PC-9 (cell line): ENCODE data around the gene KCNQ1OT1. TPM values are rescaled to one million over a fixed set of nuclear protein-coding genes. Genes with fewer than 3 reads are reported as not detected.

Source experiments
- BruUV-seq: library from RNA; stranded (reverse); fragments of 400-500 nt; replicated peaks from 2 replicates; lab custom pipeline; 2021; lab: Mats Ljungman, UMichigan
- CTCF ChIA-PET: fragments of 300-600 bp; sonication (Branson Sonifier 250); formaldehyde crosslinking; loops from one replicate; lab custom pipeline; 2022; ENCODE audit warnings: antibody characterized with exemption; lab: Charles Lee
- POLR2A ChIA-PET: fragments of 300-600 bp; sonication (Branson Sonifier 250); formaldehyde crosslinking; loops from one replicate; lab custom pipeline; 2022; ENCODE audit warnings: antibody characterized with exemption; ENCODE audit not compliant: unreplicated experiment; lab: Charles Lee
- DNase-seq, 2 experiments: peaks; one replicate each; pipeline versions ENCODE4 v3.0.0 to v3.0.0-alpha.2; 2015 to 2022; ENCODE audit warnings: mixed read lengths in 1 of 2
- H2AFZ ChIP-seq: fragments of 200-600 bp; sonication (generic); 2 replicates; pipeline ENCODE4 v1.8.1; 2017; ENCODE audit warnings: antibody characterized with exemption
- H3F3A ChIP-seq: fragments of 200-600 bp; sonication (generic); 2 replicates; pipeline ENCODE4 v1.8.1; 2017; ENCODE audit warnings: antibody characterized with exemption, mild to moderate bottlenecking, low read depth; ENCODE audit not compliant: insufficient read depth
- H3K27ac ChIP-seq: fragments of 200-600 bp; sonication (generic); 2 replicates; pipeline ENCODE4 v1.6.1; 2016; ENCODE audit warnings: mixed run types
- H3K27me3 ChIP-seq: fragments of 200-600 bp; sonication (generic); 2 replicates; pipeline ENCODE4 v1.6.1; 2016; ENCODE audit warnings: low read depth, mixed run types; ENCODE audit not compliant: insufficient read depth
- H3K36me3 ChIP-seq: fragments of 200-600 bp; sonication (generic); 2 replicates; pipeline ENCODE4 v1.6.1; 2016; ENCODE audit warnings: low read depth, mixed run types
- H3K4me1 ChIP-seq: fragments of 200-600 bp; sonication (generic); replicated peaks from 2 replicates; pipeline ENCODE4 v1.6.1; 2016; ENCODE audit warnings: mixed run types; ENCODE audit not compliant: insufficient read depth
- H3K4me2 ChIP-seq: fragments of 200-600 bp; sonication (generic); 2 replicates; pipeline ENCODE4 v1.6.1; 2017; ENCODE audit warnings: mixed run types
- H3K4me3 ChIP-seq: fragments of 200-600 bp; sonication (generic); 2 replicates; pipeline ENCODE4 v1.6.1; 2016; ENCODE audit warnings: mixed run types
- H3K79me2 ChIP-seq: fragments of 200-600 bp; sonication (generic); 2 replicates; pipeline ENCODE4 v1.6.1; 2017; ENCODE audit warnings: low read depth, mixed run types
- H3K9me2 ChIP-seq: fragments of 200-600 bp; sonication (generic); 2 replicates; pipeline ENCODE4 v1.8.1; 2017; ENCODE audit warnings: mild to moderate bottlenecking; ENCODE audit not compliant: insufficient read depth
- H3K9me3 ChIP-seq: fragments of 200-600 bp; sonication (generic); 2 replicates; pipeline ENCODE4 v1.8.1; 2016; ENCODE audit warnings: low read depth; ENCODE audit not compliant: insufficient read depth
- H4K20me1 ChIP-seq: fragments of 200-600 bp; sonication (generic); 2 replicates; pipeline ENCODE4 v1.8.1; 2017; ENCODE audit not compliant: insufficient read depth
- EZH2 ChIP-seq: fragments of 200-600 bp; sonication (generic); IDR thresholded peaks from 2 replicates; pipeline ENCODE4 v1.8.0; 2017; ENCODE audit warnings: antibody characterized with exemption, low read depth
- intact Hi-C: fragments of 100-400 bp; cut with micrococcal nuclease; formaldehyde crosslinking; loops from one replicate; pipeline ENCODE4 v1.10.0; 2022; ENCODE audit not compliant: unreplicated experiment
- total RNA-seq: library from RNA; stranded (reverse); gene quantifications from 2 replicates; pipeline ENCODE4 v1.2.3, GENCODE V29; 2021
- TF ChIP-seq, protein P1 (sequence below): fragments of 200-600 bp; sonication (generic); conservative IDR thresholded peaks from 2 replicates; pipeline ENCODE4 v1.6.1; 2017; ENCODE audit warnings: mixed run types, antibody characterized with exemption, mild to moderate bottlenecking, moderate library complexity

The KCNQ1OT1 gene
- total RNA-seq, 1 experiment from 2014 or later: 3.4 TPM

DNA sequence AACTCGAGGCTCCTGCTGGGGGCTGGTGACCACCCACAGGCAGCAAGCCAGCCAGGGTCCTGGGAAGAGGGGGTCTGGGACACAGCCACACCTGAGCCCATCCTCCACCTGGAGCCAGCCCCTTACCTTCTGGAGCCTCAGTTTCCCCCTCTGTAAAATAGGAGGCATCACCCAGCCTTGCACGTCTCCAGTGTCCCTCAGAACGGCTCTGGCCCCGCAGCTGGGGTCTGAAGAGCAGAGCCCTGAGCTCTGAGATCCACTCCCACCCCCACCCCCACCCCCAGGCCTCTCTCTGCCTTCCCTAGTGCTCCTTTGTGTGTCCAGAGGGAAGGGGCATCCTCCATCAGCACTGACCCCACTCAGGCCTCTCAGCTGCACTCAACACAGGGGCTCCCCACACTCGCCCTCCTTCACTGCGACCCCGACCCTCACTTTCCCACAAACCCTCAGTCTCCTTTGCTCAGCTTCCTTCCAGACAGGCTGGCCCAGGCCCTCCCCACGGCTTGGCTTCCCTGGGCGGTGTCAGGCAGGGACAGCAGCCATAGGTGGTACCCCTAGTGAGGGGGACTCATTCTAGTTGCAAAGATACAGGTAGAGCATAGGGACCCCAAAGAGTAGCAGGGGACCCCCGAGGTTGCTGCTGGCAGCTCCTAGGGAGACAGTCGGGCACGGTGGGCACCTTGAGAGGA is 33.3 kb upstream of the KCNQ1OT1 start:
- H3K36me3 ChIP-seq: no peaks in the 10 kb centered on the region
- no peak overlapping the region for H2AFZ ChIP-seq
- no peaks in the 10 kb centered on the region for H3K9me2 ChIP-seq
- H3K27me3 ChIP-seq: no peaks in the 10 kb centered on the region
- H3K4me2 ChIP-seq: no peak overlapping the region
- no peaks in the 10 kb centered on the region for H4K20me1 ChIP-seq
- ChIA-PET CTCF (no interaction called here), POLR2A (no interaction called here)
- H3K4me3 ChIP-seq: no peak overlapping the region
- H3K27ac ChIP-seq: no peak overlapping the region
- no peak for DNase-seq
- no TSS peak for BruUV-seq
- H3K9me3 ChIP-seq: no peaks in the 10 kb centered on the region
- no peaks in the 10 kb centered on the region for H3F3A ChIP-seq
- intact Hi-C loops: no loop called here
- TF ChIP-seq, protein P1, sequence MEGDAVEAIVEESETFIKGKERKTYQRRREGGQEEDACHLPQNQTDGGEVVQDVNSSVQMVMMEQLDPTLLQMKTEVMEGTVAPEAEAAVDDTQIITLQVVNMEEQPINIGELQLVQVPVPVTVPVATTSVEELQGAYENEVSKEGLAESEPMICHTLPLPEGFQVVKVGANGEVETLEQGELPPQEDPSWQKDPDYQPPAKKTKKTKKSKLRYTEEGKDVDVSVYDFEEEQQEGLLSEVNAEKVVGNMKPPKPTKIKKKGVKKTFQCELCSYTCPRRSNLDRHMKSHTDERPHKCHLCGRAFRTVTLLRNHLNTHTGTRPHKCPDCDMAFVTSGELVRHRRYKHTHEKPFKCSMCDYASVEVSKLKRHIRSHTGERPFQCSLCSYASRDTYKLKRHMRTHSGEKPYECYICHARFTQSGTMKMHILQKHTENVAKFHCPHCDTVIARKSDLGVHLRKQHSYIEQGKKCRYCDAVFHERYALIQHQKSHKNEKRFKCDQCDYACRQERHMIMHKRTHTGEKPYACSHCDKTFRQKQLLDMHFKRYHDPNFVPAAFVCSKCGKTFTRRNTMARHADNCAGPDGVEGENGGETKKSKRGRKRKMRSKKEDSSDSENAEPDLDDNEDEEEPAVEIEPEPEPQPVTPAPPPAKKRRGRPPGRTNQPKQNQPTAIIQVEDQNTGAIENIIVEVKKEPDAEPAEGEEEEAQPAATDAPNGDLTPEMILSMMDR: no peak
- TF ChIP-seq EZH2: no peak
- H3K79me2 ChIP-seq: no peaks in the 10 kb centered on the region
- no peaks in the 10 kb centered on the region for H3K4me1 ChIP-seq

DNA sequence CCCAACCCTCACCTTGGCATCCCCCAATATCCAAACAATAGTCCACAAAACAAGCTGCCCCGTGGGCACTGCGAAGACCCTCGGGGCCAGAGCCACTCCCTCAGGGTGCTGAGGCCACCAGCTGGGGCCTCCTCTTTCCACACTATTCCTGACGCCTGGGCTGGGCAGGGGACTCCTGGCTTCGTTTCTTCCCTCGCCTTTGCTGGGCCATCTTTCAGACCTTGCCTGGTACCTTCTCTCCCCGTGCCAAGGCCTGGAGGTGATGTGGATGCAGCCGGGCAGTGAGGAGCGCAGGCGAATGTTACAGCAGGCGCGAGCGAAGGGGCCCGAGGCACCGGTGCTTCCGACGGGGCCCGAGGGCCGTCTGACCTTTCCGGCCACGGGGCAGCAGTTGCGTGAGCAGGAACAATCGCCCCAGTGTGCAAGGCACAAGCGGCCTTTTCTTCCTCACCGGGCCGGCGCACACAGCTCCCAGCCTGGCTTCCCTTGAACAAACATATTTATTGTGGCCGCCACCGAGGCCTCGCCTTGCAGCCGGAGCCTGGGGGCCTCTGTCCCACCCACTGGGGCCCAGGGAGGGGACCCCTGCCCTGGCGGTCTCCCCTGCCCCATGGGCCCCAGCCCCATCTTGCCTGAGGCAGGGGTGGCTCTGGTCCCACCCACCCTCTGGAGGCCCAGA is 32.6 kb upstream of the KCNQ1OT1 start:
- no peaks in the 10 kb centered on the region for H3K79me2 ChIP-seq
- H3K4me3 ChIP-seq: no peak overlapping the region
- H3K9me3 ChIP-seq: no peaks in the 10 kb centered on the region
- intact Hi-C loops: no loop called here
- POLR2A ChIA-PET: no interaction called here
- no peaks in the 10 kb centered on the region for H3K36me3 ChIP-seq
- H3K4me2 ChIP-seq: no peak overlapping the region
- CTCF ChIA-PET: no interaction called here
- no peak overlapping the region for H2AFZ ChIP-seq
- no peaks in the 10 kb centered on the region for H3F3A ChIP-seq
- no peaks in the 10 kb centered on the region for H3K4me1 ChIP-seq
- H3K9me2 ChIP-seq: no peaks in the 10 kb centered on the region
- H3K27me3 ChIP-seq: peaks cover 1% of the 10 kb centered on the region; the same call in 1 of the 2 replicates
- no peaks in the 10 kb centered on the region for H4K20me1 ChIP-seq
- no peak overlapping the region for H3K27ac ChIP-seq
- no peak for TF ChIP-seq EZH2
- TF ChIP-seq, protein P1: no peak
- no TSS peak for BruUV-seq
- no peak for DNase-seq

DNA sequence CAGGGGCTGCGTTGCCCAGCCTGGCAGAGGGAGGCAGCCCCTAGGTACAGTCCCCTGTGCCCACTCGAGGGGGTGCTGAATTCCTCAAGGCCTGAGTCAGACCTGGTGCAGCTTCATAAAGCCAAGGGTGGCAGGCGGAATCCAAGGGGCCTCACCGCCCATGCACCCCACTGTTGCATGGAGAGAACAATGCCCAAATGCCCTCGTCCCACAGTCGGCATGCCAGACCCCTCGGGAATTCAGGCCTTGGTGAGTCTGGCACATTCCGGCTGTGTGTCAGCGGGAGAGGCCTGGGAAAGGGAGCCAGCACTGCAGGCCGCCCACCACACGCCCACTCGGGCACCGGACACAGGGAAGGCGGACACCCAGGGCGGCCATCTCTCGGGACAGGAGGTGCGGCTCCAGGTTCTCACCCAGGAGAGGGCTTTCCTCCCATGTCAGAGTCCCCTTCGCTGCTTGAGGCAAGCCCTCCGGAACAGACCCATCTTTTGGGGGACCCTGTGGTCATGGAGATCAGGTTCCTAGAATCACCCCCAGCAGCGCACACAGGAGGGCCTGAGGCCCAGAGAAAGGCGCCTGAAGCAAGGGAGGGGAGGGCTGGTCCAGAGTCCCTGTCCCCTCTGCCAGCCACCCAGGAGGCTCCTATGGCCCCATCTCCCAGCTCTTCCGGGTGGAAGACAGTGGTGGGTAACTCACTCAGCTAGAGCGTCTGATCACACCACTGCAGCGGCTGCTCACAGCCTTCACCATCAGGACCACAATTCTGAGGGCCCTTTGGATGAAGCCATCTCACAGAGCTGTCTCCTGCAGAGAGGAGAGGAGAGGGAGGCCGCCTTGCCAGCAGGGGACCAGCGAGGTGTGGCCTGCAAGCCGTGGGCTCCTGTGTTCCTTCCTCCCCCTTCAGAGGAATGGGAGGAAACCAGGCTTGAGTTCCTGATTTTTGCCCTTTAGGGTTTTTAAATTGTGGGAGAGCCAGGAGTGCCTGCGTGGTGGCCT is 31.6 kb upstream of the KCNQ1OT1 start:
- DNase-seq: no peak
- H3F3A ChIP-seq: no peaks in the 10 kb centered on the region
- TF ChIP-seq EZH2: no peak
- H3K4me2 ChIP-seq: no peak overlapping the region
- ChIA-PET CTCF (no interaction called here), POLR2A (no interaction called here)
- BruUV-seq: no TSS peak
- H2AFZ ChIP-seq: no peak overlapping the region
- no peaks in the 10 kb centered on the region for H3K9me3 ChIP-seq
- no peaks in the 10 kb centered on the region for H3K79me2 ChIP-seq
- H3K36me3 ChIP-seq: no peaks in the 10 kb centered on the region
- no peaks in the 10 kb centered on the region for H3K4me1 ChIP-seq
- no peak overlapping the region for H3K27ac ChIP-seq
- H3K9me2 ChIP-seq: no peaks in the 10 kb centered on the region
- intact Hi-C loops: no loop called here
- peaks cover 9% of the 10 kb centered on the region; the same call in 1 of the 2 replicates for H3K27me3 ChIP-seq
- no peaks in the 10 kb centered on the region for H4K20me1 ChIP-seq
- no peak overlapping the region for H3K4me3 ChIP-seq
